ENCODE results near the gene CD59.

The CD59 gene

DNA sequence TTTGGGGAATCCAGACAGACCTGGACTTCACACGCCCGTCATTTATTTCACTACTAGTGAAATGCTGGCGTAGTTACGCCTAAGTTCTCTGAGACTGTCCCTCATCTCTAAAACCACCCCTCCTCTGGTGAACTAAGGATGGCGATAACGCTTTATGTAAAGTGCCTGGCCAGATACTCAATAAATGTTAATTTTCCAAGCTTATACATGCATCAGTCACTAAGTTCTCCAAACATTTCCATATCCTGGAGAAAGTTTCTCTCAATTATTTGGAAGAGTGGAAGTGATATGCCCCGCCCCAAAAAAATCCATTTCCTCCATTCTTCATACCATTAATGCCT is 39.2 kb upstream of the CD59 start:
- DNase-seq (ENCODE audit: low read depth), result no peak
- TF ChIP-seq, protein P1, sequence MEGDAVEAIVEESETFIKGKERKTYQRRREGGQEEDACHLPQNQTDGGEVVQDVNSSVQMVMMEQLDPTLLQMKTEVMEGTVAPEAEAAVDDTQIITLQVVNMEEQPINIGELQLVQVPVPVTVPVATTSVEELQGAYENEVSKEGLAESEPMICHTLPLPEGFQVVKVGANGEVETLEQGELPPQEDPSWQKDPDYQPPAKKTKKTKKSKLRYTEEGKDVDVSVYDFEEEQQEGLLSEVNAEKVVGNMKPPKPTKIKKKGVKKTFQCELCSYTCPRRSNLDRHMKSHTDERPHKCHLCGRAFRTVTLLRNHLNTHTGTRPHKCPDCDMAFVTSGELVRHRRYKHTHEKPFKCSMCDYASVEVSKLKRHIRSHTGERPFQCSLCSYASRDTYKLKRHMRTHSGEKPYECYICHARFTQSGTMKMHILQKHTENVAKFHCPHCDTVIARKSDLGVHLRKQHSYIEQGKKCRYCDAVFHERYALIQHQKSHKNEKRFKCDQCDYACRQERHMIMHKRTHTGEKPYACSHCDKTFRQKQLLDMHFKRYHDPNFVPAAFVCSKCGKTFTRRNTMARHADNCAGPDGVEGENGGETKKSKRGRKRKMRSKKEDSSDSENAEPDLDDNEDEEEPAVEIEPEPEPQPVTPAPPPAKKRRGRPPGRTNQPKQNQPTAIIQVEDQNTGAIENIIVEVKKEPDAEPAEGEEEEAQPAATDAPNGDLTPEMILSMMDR (conservative IDR thresholded peaks at IDR 0.05; ENCODE audit: low read depth, low read length), result no peak
- H3K4me3 ChIP-seq (ENCODE audit: low read length), result no peak overlapping the region

DNA sequence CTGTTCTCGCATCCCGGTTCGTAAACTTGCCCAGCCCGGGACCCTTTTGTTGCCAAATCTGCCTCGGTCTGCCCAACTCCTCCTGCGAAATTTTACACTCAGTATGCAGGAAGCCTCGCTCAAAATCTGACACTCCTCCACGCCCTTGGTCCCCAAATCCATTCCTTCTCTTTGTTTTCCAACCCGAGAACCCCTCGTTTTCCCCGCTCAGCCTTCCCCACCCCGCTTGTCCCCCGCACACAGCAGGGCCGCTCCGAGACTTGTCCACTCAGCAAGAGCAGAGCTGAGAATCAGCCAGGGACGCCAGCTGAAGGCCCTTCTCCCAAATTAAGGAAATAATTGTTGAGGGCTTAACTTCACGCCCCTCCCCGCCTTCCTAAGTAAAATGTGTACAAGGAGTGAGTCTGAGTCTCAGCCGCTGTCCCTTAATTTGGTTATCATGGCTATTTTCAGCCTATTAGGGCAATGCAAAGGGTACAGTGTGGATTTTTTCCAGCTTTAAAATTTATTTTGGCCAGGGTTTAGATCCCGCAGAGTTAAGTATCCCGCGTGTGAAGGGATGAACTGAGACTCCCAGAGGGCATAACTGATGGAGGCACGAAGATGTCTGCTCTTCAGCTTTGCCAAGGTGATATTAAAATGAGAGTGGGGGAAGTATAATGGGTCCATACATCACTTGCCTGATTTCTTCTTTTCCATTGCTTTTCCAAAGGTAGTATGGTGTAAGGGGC is 38.7 kb upstream of the CD59 start:
- DNase-seq (ENCODE audit: low read depth), result no peak
- TF ChIP-seq, protein P1 (conservative IDR thresholded peaks at IDR 0.05; ENCODE audit: low read depth, low read length), result no peak
- H3K4me3 ChIP-seq (ENCODE audit: low read length), result peak overlapping the region; percentile 86

DNA sequence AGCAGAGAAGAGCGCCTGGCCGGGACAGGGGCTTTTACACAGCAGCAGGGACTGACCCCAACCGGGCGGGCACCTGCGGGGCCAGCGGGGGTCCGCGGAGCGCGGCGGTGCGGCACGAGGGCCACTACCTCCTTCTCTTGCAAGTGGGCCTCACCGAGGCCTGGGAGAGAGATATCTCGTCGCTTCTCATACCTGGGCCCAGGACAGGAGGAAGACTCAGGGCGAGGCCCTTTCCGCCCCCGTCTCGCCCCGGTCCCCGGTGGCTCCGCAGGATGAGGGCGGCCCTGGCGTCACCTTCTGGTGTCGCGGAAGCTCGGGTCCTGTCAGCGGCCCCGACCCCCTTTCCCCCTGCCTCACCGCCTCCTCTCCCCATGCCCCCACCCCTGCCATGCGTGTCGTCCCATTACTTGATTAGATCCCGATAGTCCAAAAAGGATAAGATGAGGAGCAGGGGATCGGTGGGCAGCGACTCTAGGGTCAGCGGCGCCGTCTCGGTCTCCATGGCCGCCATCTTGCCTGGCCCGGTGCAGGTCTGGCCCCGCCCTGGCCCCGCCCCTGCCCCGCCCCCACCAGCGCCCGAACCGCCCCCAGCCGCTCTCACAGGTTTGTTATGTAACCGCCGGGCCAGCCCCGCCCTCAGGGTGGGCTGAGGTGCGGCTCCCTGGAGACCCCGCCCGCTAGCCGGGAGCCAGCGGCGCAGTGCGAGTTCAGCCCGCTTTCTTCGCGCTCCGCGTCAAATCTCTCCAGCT is 37.9 kb upstream of the CD59 start, which contains the start of gene FBXO3:
TSS of gene FBXO3 (minus strand) at position 534 of the 749 bp plus-strand sequence. CDS start at position 511, 23 bp downstream.
- TF ChIP-seq, protein P1 (conservative IDR thresholded peaks at IDR 0.05; ENCODE audit: low read depth, low read length), result no peak
- peak; percentile 39 for DNase-seq (ENCODE audit: low read depth)
- peak within 1 kb of the TSS; percentile 86 for H3K4me3 ChIP-seq (ENCODE audit: low read length)

DNA sequence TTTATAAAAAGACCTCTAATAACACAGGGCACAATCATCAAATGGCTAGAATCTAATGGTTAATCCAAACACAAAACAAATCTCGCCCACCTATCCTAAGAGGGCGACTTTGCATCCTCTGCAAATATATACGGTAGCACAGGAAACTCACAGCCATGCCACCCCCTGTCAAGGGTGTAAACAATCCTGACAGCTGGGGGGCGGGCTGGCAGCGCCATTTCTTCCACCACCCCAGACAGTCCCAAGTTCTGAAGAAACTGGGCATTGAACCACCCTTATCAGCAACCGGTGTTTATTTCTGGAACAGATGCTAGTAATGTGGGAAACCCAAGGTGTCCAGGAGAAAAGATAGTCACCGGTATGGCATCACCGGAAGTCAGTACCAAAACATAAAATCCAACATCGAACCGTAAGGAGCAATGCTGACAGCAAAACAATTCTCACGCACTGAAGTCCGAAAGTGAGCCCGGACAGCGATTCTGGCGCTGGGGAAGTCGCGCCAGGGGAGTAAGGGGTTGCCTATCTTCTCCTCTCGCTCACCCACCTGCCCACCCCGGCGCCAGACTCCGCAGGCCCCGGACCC is 37.3 kb upstream of the CD59 start:
- H3K4me3 ChIP-seq (ENCODE audit: low read length), result peak overlapping the region; percentile 86
- TF ChIP-seq, protein P1 (conservative IDR thresholded peaks at IDR 0.05; ENCODE audit: low read depth, low read length), result no peak
- DNase-seq (ENCODE audit: low read depth), result no peak

DNA sequence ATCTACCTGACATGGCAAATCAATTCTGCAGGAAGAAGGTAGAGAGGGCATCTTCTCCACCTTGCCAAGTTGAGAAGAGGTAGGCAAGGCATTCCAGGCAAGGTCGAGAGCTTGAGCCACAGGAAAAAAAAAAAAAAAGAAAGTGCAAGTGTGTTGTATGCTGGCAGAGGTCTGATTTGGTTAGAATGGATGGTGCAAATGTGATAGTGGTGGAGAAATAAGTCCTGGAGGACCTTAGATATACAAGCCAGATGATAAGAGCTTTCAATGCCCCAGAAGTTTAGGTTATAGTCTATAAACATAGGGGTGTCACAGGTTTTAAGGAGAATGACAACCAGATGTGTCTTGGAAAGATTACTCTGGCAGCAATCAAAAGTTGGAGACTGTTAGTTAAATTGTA is 36.6 kb upstream of the CD59 start:
- DNase-seq (ENCODE audit: low read depth), result no peak
- TF ChIP-seq, protein P1 (conservative IDR thresholded peaks at IDR 0.05; ENCODE audit: low read depth, low read length), result no peak
- H3K4me3 ChIP-seq (ENCODE audit: low read length), result no peak overlapping the region

DNA sequence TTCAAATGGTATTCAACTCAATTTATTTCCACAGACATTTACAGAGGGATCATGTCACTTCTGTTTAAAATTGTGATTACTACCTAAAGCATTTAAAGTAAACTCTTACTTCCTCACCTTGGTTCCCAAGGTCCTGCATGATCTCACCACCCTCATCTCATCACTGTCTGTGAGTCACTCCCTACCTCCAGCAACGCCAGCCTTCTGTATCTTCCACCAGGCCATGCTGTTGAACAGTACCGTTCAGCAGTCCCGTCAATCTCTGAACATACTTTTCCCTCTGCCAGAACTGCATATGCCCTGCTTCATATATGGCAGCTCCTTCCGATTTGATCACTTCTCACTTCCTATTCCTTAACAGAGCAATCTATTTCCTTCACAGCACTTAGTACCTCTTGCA is 36.1 kb upstream of the CD59 start:
- no peak overlapping the region for H3K4me3 ChIP-seq (ENCODE audit: low read length)
- TF ChIP-seq, protein P1 (conservative IDR thresholded peaks at IDR 0.05; ENCODE audit: low read depth, low read length), result no peak
- DNase-seq (ENCODE audit: low read depth), result no peak
